Inflammatory macrophage (primary cell): ENCODE results near the gene NECTIN4.
"Not testable (repeated sequence)": the region's sequence is repeated elsewhere in the genome, so short reads cannot be mapped to it uniquely, and the experiment has no call there.

Experiments
- DNase-seq, 2 donors: peaks; one replicate each; pipeline ENCODE4 v3.0.0-alpha.2; 2020 to 2022
- total RNA-seq, 18 experiments: gene quantifications; one replicate each; lab custom pipeline; 2026; ENCODE audit warnings: mixed read lengths in 6 of 18, inconsistent platforms in 2 of 18; lab: John Stamatoyannopoulos, UW

Gene NECTIN4
- total RNA-seq: 1.6 to 28.3 (median 10.3) reads per million in 18 experiments

GRCh38 chr1:161089251-161089924, at the start of gene NECTIN4:
NECTIN4 (minus strand) TSS chr1:161089558; CDS start chr1:161089296, 262 bp downstream.
- peak; percentile 32 to 73 for DNase-seq

DNA sequence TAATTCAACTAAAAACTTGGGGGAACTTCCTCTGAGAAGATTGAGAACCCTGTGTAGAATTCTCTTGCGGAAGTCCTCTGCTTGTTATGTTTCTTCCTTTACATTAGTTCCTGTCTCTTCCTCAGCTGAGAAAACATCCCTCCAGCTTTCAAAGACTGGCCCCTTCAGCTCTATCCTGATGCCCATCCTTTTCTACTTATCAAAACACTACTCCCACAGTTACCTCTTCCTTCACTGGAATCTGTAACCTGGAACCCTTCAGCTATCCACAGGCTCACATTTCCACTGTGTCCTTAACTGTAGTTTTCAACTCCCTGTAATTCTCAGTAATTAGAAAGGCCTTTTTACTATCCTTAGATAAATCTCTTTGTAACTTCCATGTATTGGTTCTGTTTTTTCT, 49.1 kb upstream of the NECTIN4 start:
- peak; percentile 19 to 27 for DNase-seq

- DNase-seq: no peak
These were observed 48.5 kb upstream of the NECTIN4 start for GRCh38 chr1:161137881-161138280.

DNA sequence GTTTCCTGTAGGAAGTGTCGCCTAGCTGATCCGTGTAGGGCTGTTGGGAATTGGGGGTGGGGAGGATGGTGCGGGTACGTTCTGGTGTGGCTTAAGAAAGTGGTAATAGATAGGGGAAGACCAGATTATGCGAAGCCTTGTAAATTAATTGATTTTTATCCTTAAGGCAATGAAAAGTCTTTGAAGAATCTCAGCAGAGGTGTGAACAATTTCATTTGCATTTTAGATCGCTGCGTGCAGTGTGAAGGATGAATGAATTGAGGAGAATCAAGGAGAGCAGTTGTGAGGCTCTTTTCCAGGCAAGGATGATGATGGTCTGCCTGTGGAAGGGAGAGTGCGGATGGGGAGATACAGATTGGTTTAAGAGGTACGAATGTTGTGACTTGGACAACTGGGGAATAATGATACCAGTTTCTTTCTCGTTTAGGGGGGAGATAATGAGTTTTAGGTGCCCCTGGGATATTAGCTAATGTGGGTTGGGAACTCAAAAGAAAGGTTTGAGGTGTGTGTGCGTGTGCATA, 43.9 kb upstream of the NECTIN4 start:
- DNase-seq: no peak

- peak; percentile 96 for DNase-seq
These were observed 43.3 kb upstream of the NECTIN4 start, which contains the start of gene DEDD for GRCh38 chr1:161132410-161133219. DEDD (minus strand) TSS chr1:161132667; CDS start chr1:161124462, 8,205 bp downstream.

GRCh38 chr1:161131523-161132409, 42.4 kb upstream of the NECTIN4 start:
- DNase-seq: no peak

DNA sequence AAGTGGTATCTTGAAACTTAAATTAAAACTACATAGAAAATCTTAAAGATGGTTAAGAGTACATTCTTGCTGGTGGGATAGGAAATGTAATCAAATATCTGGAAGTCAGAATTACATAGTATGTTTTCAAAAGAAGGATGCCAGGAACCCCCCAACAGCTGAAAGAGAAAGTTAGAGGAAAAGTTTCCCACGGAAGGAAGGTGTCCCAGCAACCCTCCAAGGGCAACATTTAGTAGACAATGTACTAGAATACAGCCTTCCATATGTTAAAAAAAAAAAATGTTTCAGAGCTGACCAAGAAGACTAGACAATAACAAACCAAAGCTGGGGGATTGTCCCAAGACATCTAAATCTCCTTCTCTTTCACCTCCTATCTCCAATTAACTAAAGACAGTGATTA, 40.9 kb upstream of the NECTIN4 start:
- no peak for DNase-seq

- DNase-seq: no peak
These were observed 39.4 kb upstream of the NECTIN4 start for GRCh38 chr1:161128591-161129420.

- peak; percentile 15 to 26 for DNase-seq
These were observed 38.3 kb upstream of the NECTIN4 start for GRCh38 chr1:161127649-161128048.

DNA sequence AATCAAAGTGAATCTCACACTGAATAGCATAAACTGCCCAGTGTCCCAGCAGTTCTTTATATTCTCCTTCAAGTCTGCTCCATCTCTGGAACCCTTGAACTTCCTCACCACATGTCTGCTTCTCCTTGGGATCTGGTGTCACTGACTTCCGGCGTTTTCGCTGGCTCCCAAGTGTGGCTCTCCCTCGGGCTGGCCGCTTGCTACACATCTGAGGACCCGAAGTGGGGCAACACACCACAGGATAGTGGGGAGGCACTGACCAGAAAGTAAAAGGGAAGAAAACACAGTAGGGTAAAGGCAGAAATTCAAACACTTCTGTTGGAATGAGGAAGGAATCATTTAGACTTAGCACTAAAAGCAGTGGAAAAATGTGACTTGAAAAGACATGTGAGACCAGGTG, 33.6 kb upstream of the NECTIN4 start:
- DNase-seq: no peak

DNA sequence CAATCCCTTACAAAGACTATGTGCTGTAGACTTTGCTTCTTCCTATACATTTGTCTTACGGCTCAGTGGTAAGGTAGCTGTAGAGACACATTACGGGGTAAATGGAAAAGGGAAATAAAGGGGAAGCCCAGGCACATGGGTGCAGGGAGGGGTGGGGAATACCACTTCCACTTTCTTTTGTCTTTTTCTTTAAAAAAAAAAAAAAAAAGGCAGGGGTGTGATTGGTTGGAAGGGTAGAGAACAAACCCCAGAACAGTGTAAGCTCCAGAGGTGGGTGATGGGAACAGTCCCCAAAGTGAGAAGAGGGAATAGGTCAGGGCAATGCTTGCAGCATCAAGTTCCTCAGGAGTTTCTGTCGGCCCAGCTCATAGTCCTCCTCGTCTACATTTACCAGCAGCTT, 32.5 kb upstream of the NECTIN4 start:
- DNase-seq: peak; percentile 62 to 81

GRCh38 chr1:161121042-161121650, 31.8 kb upstream of the NECTIN4 start:
- peak; percentile 34 to 42 for DNase-seq

- DNase-seq: peak; percentile 59 to 65
These were observed 29.9 kb upstream of the NECTIN4 start for GRCh38 chr1:161119092-161119903.

GRCh38 chr1:161117759-161118581, 28.6 kb upstream of the NECTIN4 start, which contains the start of the genes NIT1 and PFDN2:
NIT1 (plus strand) TSS chr1:161118105; CDS start chr1:161118177, 72 bp downstream.
PFDN2 (minus strand) TSS chr1:161118037; CDS start chr1:161118026, 11 bp downstream.
- peak; percentile 79 to 90 for DNase-seq

- DNase-seq: not testable (repeated sequence)
These were observed 26.6 kb upstream of the NECTIN4 start for GRCh38 chr1:161115961-161116360.

DNA sequence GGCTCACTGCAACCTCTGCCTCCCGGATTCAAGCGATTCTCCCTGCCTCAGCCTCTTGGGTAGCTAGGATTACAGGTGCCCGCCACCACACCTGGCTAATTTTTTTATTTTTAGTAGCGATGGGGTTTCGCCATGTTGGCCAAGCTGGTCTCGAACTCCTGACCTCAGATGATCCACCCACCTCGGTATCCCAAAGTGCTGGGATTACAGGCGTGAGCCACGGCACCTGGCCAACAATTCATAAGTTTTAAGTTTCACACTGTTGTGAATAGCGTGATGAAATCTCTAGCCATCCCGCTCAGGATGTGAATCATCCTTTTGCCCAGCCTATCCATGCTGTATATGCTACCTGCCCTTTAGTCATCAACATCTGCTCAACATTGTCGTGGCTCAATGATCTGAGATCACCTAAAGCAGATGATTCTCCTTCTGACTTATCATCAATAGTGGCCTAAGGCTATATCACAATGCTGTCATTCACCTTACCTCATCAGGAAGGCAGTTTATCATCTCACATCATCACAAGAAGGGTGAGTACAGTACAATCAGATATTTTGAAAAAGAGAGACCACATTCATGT, 25.9 kb upstream of the NECTIN4 start:
- no peak for DNase-seq

GRCh38 chr1:161114556-161114955, 25.2 kb upstream of the NECTIN4 start:
- no peak for DNase-seq

DNA sequence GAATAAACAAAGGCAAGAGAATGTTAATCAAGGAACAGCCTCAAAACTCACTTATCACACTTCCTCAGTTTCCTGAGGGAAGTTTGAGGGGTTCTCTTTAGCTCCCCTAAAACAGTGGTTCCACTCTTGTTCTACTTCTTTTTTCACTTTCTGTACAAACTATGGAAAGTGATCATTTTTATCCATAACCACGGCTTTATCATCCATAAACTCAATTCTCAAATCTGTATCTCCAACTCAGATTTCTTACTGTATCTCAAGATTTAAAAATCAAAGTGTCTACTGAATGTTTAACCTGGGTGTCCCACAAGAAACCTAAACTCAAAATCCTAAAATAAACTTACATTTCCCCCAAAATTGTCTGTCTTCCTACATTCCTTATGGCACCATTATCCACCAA, 24.6 kb upstream of the NECTIN4 start:
- DNase-seq: no peak

GRCh38 chr1:161111527-161111926, 22.2 kb upstream of the NECTIN4 start:
- peak in 1 of 2 donors; percentile 40 for DNase-seq
